Testis (tissue), 2 donors: ENCODE measurements around the gene KLRC3.

ENCODE experiments used
- POLR2A ChIP-seq: fragments of 450-650 bp; IDR thresholded peaks from one replicate; pipeline ENCODE4 v1.6.1; 2017; ENCODE audit warnings: antibody characterized with exemption, mild to moderate bottlenecking, moderate library complexity
- TF ChIP-seq, protein P1 (sequence below), 3 experiments: fragments of 450-650 bp in 2 of 3; fragments of 200-600 bp in 1 of 3; sonication (generic) in 1 of 3; IDR thresholded peaks; one replicate each; pipeline ENCODE4 v1.5.1; 2016 to 2019; ENCODE audit warnings: antibody characterized with exemption in 3 of 3, mild to moderate bottlenecking in 2 of 3, moderate library complexity in 1 of 3

DNA sequence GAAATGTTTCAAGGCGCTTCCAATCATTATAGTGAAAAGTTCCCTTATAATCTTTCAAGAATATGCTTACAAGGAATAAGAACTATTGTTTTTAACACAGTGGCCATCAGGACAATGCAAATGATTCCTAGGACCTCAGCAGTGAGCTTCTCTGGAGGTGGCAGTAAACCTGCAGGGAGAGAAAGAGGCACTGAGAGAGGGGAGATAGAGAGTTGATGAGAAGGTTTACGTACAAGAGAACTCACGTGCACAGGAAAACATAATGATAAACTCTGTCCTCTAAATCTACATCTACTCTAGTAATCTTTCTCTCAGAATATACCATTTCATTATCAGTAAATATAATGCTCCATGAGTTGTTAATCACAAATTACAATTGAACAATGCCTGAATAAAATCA, 11.6 kb downstream of the KLRC3 start:
- TF ChIP-seq, protein P1, sequence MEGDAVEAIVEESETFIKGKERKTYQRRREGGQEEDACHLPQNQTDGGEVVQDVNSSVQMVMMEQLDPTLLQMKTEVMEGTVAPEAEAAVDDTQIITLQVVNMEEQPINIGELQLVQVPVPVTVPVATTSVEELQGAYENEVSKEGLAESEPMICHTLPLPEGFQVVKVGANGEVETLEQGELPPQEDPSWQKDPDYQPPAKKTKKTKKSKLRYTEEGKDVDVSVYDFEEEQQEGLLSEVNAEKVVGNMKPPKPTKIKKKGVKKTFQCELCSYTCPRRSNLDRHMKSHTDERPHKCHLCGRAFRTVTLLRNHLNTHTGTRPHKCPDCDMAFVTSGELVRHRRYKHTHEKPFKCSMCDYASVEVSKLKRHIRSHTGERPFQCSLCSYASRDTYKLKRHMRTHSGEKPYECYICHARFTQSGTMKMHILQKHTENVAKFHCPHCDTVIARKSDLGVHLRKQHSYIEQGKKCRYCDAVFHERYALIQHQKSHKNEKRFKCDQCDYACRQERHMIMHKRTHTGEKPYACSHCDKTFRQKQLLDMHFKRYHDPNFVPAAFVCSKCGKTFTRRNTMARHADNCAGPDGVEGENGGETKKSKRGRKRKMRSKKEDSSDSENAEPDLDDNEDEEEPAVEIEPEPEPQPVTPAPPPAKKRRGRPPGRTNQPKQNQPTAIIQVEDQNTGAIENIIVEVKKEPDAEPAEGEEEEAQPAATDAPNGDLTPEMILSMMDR (IDR thresholded peaks at IDR 0.05), result no peak
- TF ChIP-seq POLR2A, result no peak
